ENCODE results near the gene SEPTIN10. TPM values are rescaled to one million over a fixed set of nuclear protein-coding genes. Genes with fewer than 3 reads are reported as not detected.
"Not testable (repeated sequence)": the region's sequence is repeated elsewhere in the genome, so short reads cannot be mapped to it uniquely, and the experiment has no call there.

The SEPTIN10 gene
- total and polyA plus RNA-seq, 7 experiments from 2014 or later = 0.53 to 5.9 (median 2.0) TPM

DNA sequence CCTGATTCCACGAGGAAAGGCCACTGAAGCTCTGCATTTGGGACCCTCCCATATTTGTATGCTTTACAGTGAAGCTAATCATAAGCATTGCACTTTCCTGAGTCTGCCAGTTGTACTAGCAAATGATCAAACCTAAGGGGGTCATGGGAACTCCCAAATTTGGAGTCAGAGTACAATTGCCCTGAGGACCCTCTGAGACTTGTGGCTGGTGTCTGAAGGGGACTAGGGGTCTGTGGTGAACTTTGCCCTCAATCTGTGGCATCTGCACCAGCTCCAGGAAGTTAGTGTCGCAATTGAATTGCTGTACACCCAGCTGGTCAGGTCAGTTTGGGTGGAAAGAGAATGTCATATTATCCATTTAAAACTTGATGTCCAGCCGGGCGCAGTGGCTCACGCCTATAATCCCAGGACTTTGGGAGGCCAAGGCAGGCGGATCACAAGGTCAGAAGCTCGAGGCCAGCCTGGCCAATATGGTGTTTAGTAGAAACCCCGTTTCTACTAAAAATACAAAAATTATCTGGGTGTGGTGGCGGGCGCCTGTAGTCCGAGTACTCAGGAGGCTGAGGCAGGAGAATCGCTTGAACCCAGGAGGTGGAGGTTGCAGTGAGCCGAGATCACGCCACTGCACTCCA lies 18.5 kb upstream of the SEPTIN10 start:
- H3K36me3 ChIP-seq (ENCODE audit: control insufficient read depth in 2 of 3, insufficient read depth in 3 of 3, low read length in 3 of 3) = no peaks in the 10 kb centered on the region
- H3K27me3 Mint-ChIP-seq = peaks cover 0 to 14% (median 0%) of the 10 kb centered on the region in 5 donors
- ATAC-seq (no peak), DNase-seq (no peak)
- H3K9me3 Mint-ChIP-seq = peaks cover 0 to 2% (median 0%) of the 10 kb centered on the region in 11 donors
- POLR2A ChIA-PET = no interaction called here
- intact Hi-C loops (cut with micrococcal nuclease) = no loop called here
- no peak overlapping the region for H3K27ac ChIP-seq (ENCODE audit: low read depth, low read length)
- CTCF ChIA-PET = no interaction called here
- H3K4me1 Mint-ChIP-seq = peaks cover 0 to 11% (median 0%) of the 10 kb centered on the region in 7 donors
- H3K27ac Mint-ChIP-seq = no peak overlapping the region
- H3K27me3 ChIP-seq (ENCODE audit: control insufficient read depth in 2 of 2, insufficient read depth in 2 of 2, low read length in 2 of 2) = no peaks in the 10 kb centered on the region
- H3K4me3 ChIP-seq (ENCODE audit: low read length) = no peak overlapping the region
- H3K9me3 ChIP-seq (ENCODE audit: control insufficient read depth in 2 of 3, low read length in 3 of 3) = no peaks in the 10 kb centered on the region
- no peak overlapping the region for H3K4me3 Mint-ChIP-seq
- no peaks in the 10 kb centered on the region for H3K36me3 Mint-ChIP-seq
- no peaks in the 10 kb centered on the region for H3K4me1 ChIP-seq (ENCODE audit: control insufficient read depth in 2 of 2, insufficient read depth in 2 of 2, low read length in 2 of 2)

- Histone ChIP-seq H3K4me3 (ENCODE audit: low read length) (no peak overlapping the region), H3K36me3 (ENCODE audit: control insufficient read depth in 2 of 3, insufficient read depth in 3 of 3, low read length in 3 of 3) (no peaks in the 10 kb centered on the region), H3K9me3 (ENCODE audit: control insufficient read depth in 2 of 3, low read length in 3 of 3) (no peaks in the 10 kb centered on the region), H3K27me3 (ENCODE audit: control insufficient read depth in 2 of 2, insufficient read depth in 2 of 2, low read length in 2 of 2) (no peaks in the 10 kb centered on the region), H3K27ac (ENCODE audit: low read depth, low read length) (no peak overlapping the region), H3K4me1 (ENCODE audit: control insufficient read depth in 2 of 2, insufficient read depth in 2 of 2, low read length in 2 of 2) (no peaks in the 10 kb centered on the region)
- ATAC-seq (no peak), DNase-seq (no peak)
- ChIA-PET POLR2A (no interaction called here), CTCF (no interaction called here)
- Mint-ChIP-seq H3K27ac (no peak overlapping the region), H3K4me3 (no peak overlapping the region), H3K27me3 (peaks cover 0 to 15% (median 1%) of the 10 kb centered on the region in 5 donors), H3K9me3 (peaks cover 0 to 2% (median 0%) of the 10 kb centered on the region in 11 donors), H3K36me3 (no peaks in the 10 kb centered on the region), H3K4me1 (peaks cover 0 to 10% (median 0%) of the 10 kb centered on the region in 7 donors)
- intact Hi-C loops (cut with micrococcal nuclease) = no loop called here
Measured at GRCh38 chr2:109631741-109632140, 18.0 kb upstream of the SEPTIN10 start.

GRCh38 chr2:109630441-109631430 lies 17.0 kb upstream of the SEPTIN10 start:
- DNase-seq (no peak), ATAC-seq (no peak)
- intact Hi-C loops (cut with micrococcal nuclease) = no loop called here
- peaks cover 0 to 2% (median 0%) of the 10 kb centered on the region in 11 donors for H3K9me3 Mint-ChIP-seq
- H3K27me3 Mint-ChIP-seq = peaks cover 0 to 21% (median 3%) of the 10 kb centered on the region in 5 donors
- H3K4me3 Mint-ChIP-seq = no peak overlapping the region
- Histone ChIP-seq H3K4me3 (ENCODE audit: low read length) (no peak overlapping the region), H3K36me3 (ENCODE audit: control insufficient read depth in 2 of 3, insufficient read depth in 3 of 3, low read length in 3 of 3) (no peaks in the 10 kb centered on the region), H3K27me3 (ENCODE audit: control insufficient read depth in 2 of 2, insufficient read depth in 2 of 2, low read length in 2 of 2) (no peaks in the 10 kb centered on the region), H3K4me1 (ENCODE audit: control insufficient read depth in 2 of 2, insufficient read depth in 2 of 2, low read length in 2 of 2) (no peaks in the 10 kb centered on the region), H3K27ac (ENCODE audit: low read depth, low read length) (no peak overlapping the region), H3K9me3 (ENCODE audit: control insufficient read depth in 2 of 3, low read length in 3 of 3) (no peaks in the 10 kb centered on the region)
- H3K4me1 Mint-ChIP-seq = peaks cover 0 to 4% (median 0%) of the 10 kb centered on the region in 7 donors
- CTCF ChIA-PET = no interaction called here
- no peaks in the 10 kb centered on the region for H3K36me3 Mint-ChIP-seq
- POLR2A ChIA-PET = no interaction called here
- H3K27ac Mint-ChIP-seq = no peak overlapping the region

DNA sequence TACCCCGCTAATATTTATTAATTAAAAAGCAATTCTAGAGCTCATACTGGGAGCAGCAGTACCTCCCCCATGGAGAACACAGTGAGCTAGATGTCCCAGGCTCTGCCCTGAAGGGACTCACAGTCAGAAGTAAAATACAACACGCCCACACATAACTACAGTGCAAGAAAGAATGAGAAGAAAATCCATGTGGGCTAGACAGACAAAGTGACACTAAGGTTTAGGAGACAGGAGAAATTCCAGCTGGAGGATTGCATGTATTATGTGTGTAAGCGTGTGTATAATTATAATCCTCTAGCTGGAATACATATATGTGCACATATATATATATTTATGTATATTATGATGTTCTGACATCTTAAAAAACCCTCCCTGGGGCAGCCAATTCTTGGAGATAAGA lies 16.1 kb upstream of the SEPTIN10 start:
- H3K36me3 Mint-ChIP-seq = no peaks in the 10 kb centered on the region
- DNase-seq (no peak), ATAC-seq (no peak)
- H3K4me3 Mint-ChIP-seq = no peak overlapping the region
- Histone ChIP-seq H3K36me3 (ENCODE audit: control insufficient read depth in 2 of 3, insufficient read depth in 3 of 3, low read length in 3 of 3) (no peaks in the 10 kb centered on the region), H3K9me3 (ENCODE audit: control insufficient read depth in 2 of 3, low read length in 3 of 3) (no peaks in the 10 kb centered on the region), H3K27ac (ENCODE audit: low read depth, low read length) (no peak overlapping the region), H3K27me3 (ENCODE audit: control insufficient read depth in 2 of 2, insufficient read depth in 2 of 2, low read length in 2 of 2) (no peaks in the 10 kb centered on the region), H3K4me1 (ENCODE audit: control insufficient read depth in 2 of 2, insufficient read depth in 2 of 2, low read length in 2 of 2) (no peaks in the 10 kb centered on the region), H3K4me3 (ENCODE audit: low read length) (no peak overlapping the region)
- ChIA-PET CTCF (no interaction called here), POLR2A (no interaction called here)
- peaks cover 0 to 4% (median 0%) of the 10 kb centered on the region in 7 donors for H3K4me1 Mint-ChIP-seq
- peaks cover 0 to 25% (median 4%) of the 10 kb centered on the region in 5 donors for H3K27me3 Mint-ChIP-seq
- peaks cover 0 to 2% (median 0%) of the 10 kb centered on the region in 11 donors for H3K9me3 Mint-ChIP-seq
- intact Hi-C loops (cut with micrococcal nuclease) = no loop called here
- H3K27ac Mint-ChIP-seq = no peak overlapping the region

DNA sequence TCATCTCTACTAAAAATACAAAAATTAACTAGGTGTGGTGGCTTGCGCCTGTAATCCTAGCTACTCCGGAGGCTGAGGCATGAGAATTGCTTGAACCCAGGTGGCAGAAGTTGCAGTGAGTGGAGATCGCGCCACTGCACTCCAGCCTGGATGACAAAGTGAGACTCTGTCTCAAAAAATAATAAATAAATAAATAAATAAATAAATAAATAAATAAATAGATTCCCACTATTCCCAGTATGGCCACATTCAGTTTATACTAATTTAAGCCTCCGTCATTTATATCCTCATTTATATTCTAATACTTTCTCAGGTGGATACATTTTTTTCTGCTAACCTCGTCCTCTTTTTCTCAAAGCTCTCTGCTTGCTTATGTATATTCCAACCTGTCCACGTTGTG lies 14.6 kb upstream of the SEPTIN10 start:
- H3K36me3 Mint-ChIP-seq; H3K9me3 Mint-ChIP-seq; intact Hi-C loops (cut with micrococcal nuclease); H3K27me3 ChIP-seq (ENCODE audit: control insufficient read depth in 2 of 2, insufficient read depth in 2 of 2, low read length in 2 of 2); H3K4me3 ChIP-seq (ENCODE audit: low read length); H3K9me3 ChIP-seq (ENCODE audit: control insufficient read depth in 2 of 3, low read length in 3 of 3); ATAC-seq; DNase-seq; H3K4me3 Mint-ChIP-seq; H3K4me1 ChIP-seq (ENCODE audit: control insufficient read depth in 2 of 2, insufficient read depth in 2 of 2, low read length in 2 of 2); H3K36me3 ChIP-seq (ENCODE audit: control insufficient read depth in 2 of 3, insufficient read depth in 3 of 3, low read length in 3 of 3); CTCF ChIA-PET; POLR2A ChIA-PET; H3K27ac ChIP-seq (ENCODE audit: low read depth, low read length); H3K4me1 Mint-ChIP-seq; H3K27ac Mint-ChIP-seq: not testable (repeated sequence)
- peaks cover 7 to 32% (median 17%) of the 10 kb centered on the region in 5 donors for H3K27me3 Mint-ChIP-seq

DNA sequence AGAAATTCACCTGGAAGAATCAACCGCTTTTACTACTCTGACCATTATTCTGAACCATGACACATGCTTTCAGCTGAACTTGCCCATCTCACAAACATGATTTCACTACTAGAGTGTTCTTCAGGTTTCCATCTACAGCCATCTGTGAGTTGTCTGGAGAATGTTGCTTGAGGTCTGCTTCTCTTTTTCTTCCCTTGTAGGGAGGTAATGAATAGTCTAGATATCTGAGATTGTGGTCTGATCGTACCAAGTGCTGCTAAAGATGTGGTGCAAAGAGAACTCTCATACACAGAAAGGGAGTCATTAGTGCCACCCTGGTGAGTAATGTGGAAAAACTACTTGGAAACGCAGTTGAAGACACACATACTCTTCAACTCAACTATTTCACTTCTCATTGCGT lies 10.6 kb upstream of the SEPTIN10 start:
- DNase-seq = no peak
- Histone ChIP-seq H3K27ac (ENCODE audit: low read depth, low read length) (no peak overlapping the region), H3K4me3 (ENCODE audit: low read length) (no peak overlapping the region), H3K9me3 (ENCODE audit: control insufficient read depth in 2 of 3, low read length in 3 of 3) (no peaks in the 10 kb centered on the region), H3K36me3 (ENCODE audit: control insufficient read depth in 2 of 3, insufficient read depth in 3 of 3, low read length in 3 of 3) (no peaks in the 10 kb centered on the region), H3K27me3 (ENCODE audit: control insufficient read depth in 2 of 2, insufficient read depth in 2 of 2, low read length in 2 of 2) (no peaks in the 10 kb centered on the region), H3K4me1 (ENCODE audit: control insufficient read depth in 2 of 2, insufficient read depth in 2 of 2, low read length in 2 of 2) (no peaks in the 10 kb centered on the region)
- no peak for ATAC-seq
- no peak overlapping the region for H3K4me3 Mint-ChIP-seq
- intact Hi-C loops (cut with micrococcal nuclease) = no loop called here
- no peaks in the 10 kb centered on the region for H3K4me1 Mint-ChIP-seq
- H3K9me3 Mint-ChIP-seq = no peaks in the 10 kb centered on the region
- H3K27ac Mint-ChIP-seq = no peak overlapping the region
- peaks cover 0 to 3% (median 0%) of the 10 kb centered on the region in 5 donors for H3K36me3 Mint-ChIP-seq
- POLR2A ChIA-PET = no interaction called here
- peaks cover 18 to 41% (median 33%) of the 10 kb centered on the region in 5 donors for H3K27me3 Mint-ChIP-seq
- CTCF ChIA-PET = no interaction called here
